Superior temporal gyrus (tissue), 1 donor: ENCODE data around the gene PLD1.
"Not testable (repeated sequence)": the region's sequence is repeated elsewhere in the genome, so short reads cannot be mapped to it uniquely, and the experiment has no call there.

Experiments used
- DNase-seq: peaks from one replicate; pipeline ENCODE4 v3.0.0-alpha.2; 2016; ENCODE audit errors: extremely low spot score

The PLD1 gene

DNA sequence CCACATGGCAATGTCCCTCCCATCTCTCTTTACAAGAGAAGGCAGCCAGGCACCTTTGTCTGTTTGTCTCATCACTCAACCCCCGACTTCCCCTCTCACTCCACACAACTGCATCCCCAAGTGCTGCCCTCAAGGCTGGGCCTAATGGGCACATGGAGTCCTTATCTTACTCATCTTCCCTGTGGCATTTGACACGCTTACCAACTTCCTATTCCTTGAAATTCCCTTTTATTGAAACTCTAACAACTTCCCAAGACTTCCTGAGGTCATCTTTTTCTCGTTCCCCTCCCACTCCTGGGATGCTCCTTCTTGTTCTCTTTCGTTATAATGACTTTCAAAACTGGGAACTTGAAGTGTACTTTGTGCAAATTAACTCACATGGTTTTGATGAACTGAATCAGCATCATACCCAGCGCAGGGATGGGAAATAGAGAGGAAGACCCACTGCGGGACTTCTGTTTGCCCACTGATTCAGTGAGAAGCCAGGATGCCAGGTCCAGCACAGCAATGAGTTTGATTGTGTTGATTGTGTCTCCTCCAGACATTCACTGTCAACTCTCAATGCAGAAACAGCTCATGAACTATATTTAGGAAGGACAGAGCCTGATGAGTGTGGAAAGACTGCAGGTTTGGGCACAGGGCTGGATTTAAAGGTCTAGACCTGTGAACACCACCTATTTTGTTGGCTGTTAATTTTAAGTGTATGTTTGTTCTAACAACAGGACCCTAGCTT lies 245.4 kb downstream of the PLD1 start:
- DNase-seq, result no peak

DNA sequence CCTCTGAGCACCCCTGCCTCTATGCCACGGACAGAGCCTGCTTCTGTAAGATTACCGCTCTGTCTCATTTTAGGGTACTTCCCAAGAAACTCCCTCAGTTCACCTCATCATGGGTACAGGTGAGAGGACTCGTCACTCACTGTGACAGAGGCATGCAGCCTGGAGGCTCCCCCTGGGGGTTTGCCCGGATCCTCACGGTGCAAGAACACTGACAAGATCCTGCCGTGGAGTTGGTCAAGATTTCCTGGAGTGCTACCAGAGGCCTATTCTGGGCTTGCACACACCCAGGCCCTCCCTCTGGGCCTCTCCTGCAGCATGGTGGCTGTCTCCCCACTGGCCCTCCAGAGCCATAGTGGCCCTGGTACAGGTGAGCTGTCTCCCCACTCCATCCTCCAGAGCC lies 247.0 kb downstream of the PLD1 start:
- no peak for DNase-seq

DNA sequence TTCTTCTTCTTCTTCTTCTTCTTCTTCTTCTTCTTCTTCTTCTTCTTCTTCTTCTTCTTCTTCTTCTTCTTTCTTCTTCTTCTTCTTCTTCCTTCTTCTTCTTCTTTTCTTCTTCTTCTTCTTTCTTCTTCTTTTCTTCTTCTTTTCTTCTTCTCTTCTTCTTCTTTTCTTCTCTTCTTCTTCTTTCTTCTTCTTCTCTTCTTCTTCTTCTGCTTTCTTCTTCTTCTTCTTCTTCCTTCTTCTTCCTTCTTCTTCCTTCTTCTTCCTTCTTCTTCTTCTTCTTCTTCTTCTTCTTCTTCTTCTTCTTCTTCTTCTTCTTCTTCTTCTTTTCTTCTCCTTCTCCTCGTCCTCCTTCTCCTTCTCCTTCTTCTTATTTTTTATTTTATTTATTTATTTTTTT lies 247.8 kb downstream of the PLD1 start:
- DNase-seq, result not testable (repeated sequence)

DNA sequence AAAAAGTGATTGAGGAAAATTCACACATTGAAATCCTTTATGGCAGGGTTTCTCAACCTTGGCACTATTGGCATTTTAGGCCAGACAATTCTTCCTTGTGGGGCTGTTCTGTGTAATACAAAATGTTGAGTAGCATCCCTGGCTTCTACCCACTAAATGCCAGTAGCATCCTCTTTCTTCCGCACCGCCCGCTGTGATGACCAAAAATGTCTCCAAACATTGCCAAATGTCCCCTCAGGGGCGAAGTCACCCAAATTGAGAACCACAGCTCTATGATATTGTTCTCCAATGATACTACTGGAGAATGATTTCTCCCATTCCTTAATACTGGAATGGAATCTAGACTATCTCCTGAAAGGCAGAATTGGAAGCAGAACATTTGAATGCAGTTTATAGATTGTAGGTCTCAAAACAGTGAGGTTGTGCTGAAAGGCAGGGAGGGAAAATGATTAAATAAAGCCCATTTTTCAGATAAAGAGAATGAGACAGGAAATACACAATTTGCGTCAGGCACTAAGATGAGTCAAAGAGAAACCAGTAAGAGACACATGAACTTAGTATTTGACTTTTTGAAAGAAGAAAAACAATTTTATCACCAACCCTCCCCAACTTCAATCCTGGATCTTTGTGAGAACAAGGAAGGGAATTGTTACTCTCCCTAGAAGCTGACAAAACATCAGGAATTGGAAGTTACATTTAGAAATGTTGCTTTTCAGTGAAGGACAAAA lies 248.5 kb downstream of the PLD1 start:
- no peak for DNase-seq

DNA sequence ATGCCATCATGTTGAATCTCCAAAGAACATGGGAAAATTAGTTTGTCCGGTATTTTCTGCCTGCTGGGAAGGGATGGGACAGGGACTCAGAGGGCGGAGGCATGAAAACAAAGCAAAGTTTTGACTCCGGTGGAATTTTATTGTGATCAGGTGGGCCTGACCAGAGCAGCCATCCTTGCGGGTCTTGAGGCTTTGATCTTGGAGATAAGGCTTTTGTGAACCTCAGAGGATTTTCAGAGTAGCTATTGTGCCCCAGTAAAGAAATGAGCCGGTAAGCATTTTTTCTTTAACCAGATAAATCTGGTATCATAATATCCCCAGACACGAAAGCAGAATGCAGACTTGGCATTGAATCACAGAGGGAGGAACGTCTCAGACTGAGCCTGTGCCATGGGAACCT lies 250.7 kb downstream of the PLD1 start:
- DNase-seq, result no peak

DNA sequence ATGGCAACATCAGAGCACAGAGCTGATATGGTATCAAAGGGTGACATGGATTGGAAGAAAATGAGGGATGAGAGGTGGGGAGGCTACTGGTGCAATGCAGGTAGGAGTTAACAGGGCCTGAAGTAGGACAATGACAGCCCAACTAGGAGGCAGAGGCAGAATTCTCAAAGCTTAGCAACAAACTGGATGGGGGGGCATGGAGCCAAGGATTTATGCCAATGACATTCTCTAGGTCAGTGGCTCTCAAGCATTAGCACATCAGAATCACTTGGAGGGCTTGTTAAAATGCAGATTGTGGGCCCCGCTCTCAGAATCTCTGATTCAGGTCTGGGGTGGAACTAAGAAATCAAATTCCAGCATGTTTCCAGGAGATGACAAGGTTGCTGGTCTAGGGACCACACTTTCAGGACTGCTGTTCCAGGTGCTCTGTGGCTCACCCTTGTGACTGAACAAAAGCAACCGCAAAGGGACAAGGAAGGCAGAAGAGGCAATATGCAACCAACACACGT lies 252.0 kb downstream of the PLD1 start:
- no peak for DNase-seq

DNA sequence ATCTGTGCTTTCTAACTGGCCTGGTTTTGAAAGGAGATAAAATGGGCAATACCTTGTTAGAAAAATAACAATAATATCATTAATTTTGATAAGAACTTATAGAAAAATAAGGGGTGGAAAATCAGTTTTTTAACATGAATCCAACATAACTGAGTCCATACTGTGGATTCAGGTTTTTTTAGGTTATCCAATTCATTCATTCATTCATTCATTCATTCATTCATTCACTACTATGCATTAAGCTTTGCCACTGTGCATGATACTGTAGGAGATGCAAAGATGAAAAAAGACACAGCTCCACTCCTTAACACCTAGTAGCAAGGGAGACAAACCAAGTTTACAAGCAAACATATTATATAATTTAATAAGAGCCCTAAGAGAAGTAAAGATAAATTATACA lies 253.1 kb downstream of the PLD1 start:
- no peak for DNase-seq

DNA sequence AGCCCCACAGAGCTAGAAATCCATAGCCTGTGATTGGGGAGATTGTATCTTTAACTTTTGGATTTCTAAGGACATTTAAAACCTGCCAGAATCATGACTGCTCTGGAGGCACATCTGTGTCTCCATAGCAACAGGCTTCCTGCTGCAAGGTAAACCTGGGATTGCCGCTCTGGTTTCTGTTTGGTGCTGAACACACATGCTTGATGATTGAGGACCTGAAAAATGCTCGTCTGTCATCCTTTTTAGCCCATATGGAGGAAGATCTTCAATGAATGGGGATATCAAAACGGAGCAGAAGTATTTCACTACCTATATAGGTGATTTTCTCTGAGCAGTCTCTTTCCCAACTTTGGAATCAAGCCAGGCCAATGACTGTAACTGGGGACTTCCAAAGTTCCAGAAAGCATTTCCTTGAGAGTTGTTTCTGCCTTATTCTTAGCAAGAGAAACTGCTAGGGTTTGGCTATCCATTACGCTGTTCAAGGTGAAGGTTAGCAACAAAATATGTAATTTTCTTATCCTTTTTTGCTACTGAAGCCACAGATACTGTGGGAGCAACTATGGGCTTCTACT lies 253.6 kb downstream of the PLD1 start:
- no peak for DNase-seq

DNA sequence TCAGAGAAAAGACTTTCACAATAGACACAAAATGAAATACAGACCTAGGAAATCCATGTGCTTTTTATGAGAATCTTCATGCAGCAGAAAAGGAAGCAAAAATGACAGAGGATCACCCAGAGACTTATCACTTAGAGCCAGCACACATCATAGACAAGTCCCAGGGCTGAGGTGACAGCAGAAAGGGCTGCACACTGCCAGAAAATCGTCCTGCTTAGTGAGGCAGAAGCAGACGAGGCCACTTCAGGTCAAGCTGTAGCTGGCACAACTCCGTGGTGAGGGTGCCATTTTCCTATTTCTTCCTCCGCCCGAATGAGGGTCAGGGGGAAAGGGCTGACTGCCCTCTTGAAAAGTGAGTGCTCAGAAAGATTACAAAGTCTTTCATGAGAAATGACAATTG lies 254.1 kb downstream of the PLD1 start:
- DNase-seq, result no peak

DNA sequence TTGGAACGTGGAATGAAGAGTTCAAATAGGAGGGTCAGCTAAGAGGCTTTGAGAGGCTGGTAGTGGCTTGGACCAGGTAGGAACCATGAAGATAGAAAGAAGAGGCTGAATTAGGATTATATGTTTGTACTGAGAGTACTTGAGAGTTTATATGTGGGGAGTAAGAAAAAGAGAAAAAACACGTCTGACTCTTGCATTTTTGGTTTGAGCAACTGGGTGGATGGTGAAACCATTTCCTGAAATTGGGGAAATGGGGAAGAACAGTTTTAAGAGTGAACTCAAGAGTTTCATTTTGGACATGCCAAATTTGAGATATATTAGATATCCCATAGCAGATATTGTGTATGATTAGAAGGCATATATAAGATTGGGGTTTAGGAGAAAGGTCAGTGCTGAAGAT lies 257.2 kb downstream of the PLD1 start:
- no peak for DNase-seq

DNA sequence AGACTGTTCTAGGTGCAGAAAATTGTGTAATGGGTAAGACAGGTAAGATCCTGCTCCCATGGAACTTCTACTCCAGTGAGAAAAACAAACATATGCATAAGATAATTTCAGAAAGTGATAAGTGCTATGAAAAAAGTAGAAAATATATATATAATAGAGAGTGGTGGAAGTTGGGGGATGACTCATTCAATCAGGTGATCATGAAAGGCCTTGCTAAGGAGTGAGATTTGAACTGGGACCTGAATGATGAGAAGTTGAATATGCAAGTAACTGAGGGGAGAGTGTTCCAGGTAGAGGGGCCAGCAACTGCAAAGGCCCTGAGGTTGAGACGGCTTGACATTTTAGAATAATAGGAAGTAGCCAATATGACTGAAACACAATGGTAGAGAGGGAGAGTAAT lies 257.8 kb downstream of the PLD1 start:
- no peak for DNase-seq

DNA sequence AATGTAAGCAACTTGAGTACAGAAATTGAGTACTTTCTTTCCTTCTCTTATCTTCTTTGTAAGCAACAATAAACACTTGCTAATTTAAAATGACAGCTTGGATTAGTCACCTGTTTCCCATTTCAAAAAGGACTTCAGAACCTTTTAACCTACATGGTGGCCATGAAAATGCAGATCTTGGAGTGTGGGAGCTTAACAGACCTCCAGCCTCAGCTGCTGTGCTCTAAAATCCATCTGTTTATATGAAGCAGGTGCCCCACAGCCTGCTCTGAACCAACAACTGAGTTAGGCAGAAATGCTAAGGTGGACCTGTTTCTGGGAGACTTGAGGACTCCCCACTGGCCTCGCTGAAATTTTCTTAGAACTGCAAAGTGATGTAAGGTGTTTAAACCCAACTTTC lies 259.0 kb downstream of the PLD1 start:
- no peak for DNase-seq
